Karpas-422 (cell line): ENCODE data around the gene ZNF487. TPM values are rescaled to one million over a fixed set of nuclear protein-coding genes. Genes with fewer than 3 reads are reported as not detected.
A peak's percentile ranks its signal among the peaks of the same experiment; 100 is the strongest.

Experiments
- DNase-seq: peaks from one replicate; pipeline ENCODE4 v3.0.0-alpha.2; 2015
- H2AFZ ChIP-seq: fragments of 200-600 bp; sonication (generic); 2 replicates; pipeline ENCODE4 v1.6.1; 2014; ENCODE audit warnings: antibody characterized with exemption, low read length, mixed read lengths
- H3K27ac ChIP-seq: fragments of 200-600 bp; sonication (generic); 2 replicates; pipeline ENCODE4 v1.5.1; 2014; ENCODE audit warnings: mild to moderate bottlenecking, low read length, moderate library complexity
- H3K27me3 ChIP-seq: fragments of 200-600 bp; sonication (generic); 2 replicates; pipeline ENCODE4 v1.6.1; 2014; ENCODE audit warnings: low read length, mixed read lengths
- H3K36me3 ChIP-seq: fragments of 200-600 bp; sonication (generic); 2 replicates; pipeline ENCODE4 v1.6.1; 2014; ENCODE audit warnings: low read length, mixed read lengths; ENCODE audit not compliant: insufficient read depth
- H3K4me1 ChIP-seq: fragments of 200-600 bp; sonication (generic); 2 replicates; pipeline ENCODE4 v1.6.1; 2014; ENCODE audit warnings: mild to moderate bottlenecking, low read length, mixed read lengths
- H3K4me2 ChIP-seq: fragments of 200-600 bp; sonication (generic); 2 replicates; pipeline ENCODE4 v1.6.1; 2014; ENCODE audit warnings: low read length, low read depth, mild to moderate bottlenecking; ENCODE audit not compliant: poor library complexity, severe bottlenecking
- H3K4me3 ChIP-seq: fragments of 200-600 bp; sonication (generic); 2 replicates; pipeline ENCODE4 v1.5.1; 2014; ENCODE audit warnings: mild to moderate bottlenecking, antibody characterized with exemption, low read length, mixed read lengths
- H3K79me2 ChIP-seq: fragments of 200-600 bp; sonication (generic); 2 replicates; pipeline ENCODE4 v1.6.1; 2014; ENCODE audit warnings: mild to moderate bottlenecking, low read length, mixed read lengths
- H3K9ac ChIP-seq: fragments of 200-600 bp; sonication (generic); 2 replicates; pipeline ENCODE4 v1.6.0; 2014; ENCODE audit warnings: low read length
- H3K9me2 ChIP-seq: fragments of 200-600 bp; sonication (generic), shearing (Covaris generic); replicated peaks from 2 replicates; pipeline ENCODE4 v1.6.0; 2014; ENCODE audit warnings: mild to moderate bottlenecking, low read length, moderate library complexity; ENCODE audit not compliant: insufficient read depth
- H3K9me3 ChIP-seq: fragments of 300-700, 200-600 bp; sonication (generic); 2 replicates; pipeline ENCODE4 v1.6.1; 2014; ENCODE audit warnings: low read length, mixed read lengths
- H4K20me1 ChIP-seq: fragments of 200-600 bp; sonication (generic); 2 replicates; pipeline ENCODE4 v1.6.1; 2014; ENCODE audit warnings: mild to moderate bottlenecking, antibody characterized with exemption, low read length, low read depth; ENCODE audit not compliant: insufficient read depth
- total RNA-seq: library from RNA; depleted of rRNA; stranded (reverse); fragments of >200 nt; shearing (Covaris generic); gene quantifications from 2 replicates; pipeline ENCODE4 v1.2.3, GENCODE V29; 2014; ENCODE audit warnings: low replicate concordance

ZNF487 gene
- total RNA-seq, 1 experiment from 2014 or later = 11.5 TPM

GRCh38 chr10:43393606-43394360 is 43.1 kb upstream of the ZNF487 start:
- Histone ChIP-seq H3K9me2 (no peaks in the 10 kb centered on the region), H3K4me1 (peaks cover 41% of the 10 kb centered on the region), H3K4me2 (no peak overlapping the region), H2AFZ (no peak overlapping the region), H3K27me3 (no peaks in the 10 kb centered on the region), H4K20me1 (peaks cover 70% of the 10 kb centered on the region), H3K27ac (peak overlapping the region; percentile 87), H3K79me2 (peaks cover 85% of the 10 kb centered on the region), H3K9me3 (no peaks in the 10 kb centered on the region), H3K4me3 (no peak overlapping the region), H3K36me3 (peaks cover 62% of the 10 kb centered on the region), H3K9ac (0 out of 2 replicates have a peak overlapping the region, but pooled peaks have one; percentile 93)
- no peak for DNase-seq

GRCh38 chr10:43394868-43395267 is 42.0 kb upstream of the ZNF487 start:
- Histone ChIP-seq H4K20me1 (peaks cover 69% of the 10 kb centered on the region), H3K9me3 (no peaks in the 10 kb centered on the region), H3K9ac (peak overlapping the region; percentile 93; the same call in 1 of the 2 replicates), H2AFZ (no peak overlapping the region), H3K4me3 (peak overlapping the region; percentile 90; the same call in 1 of the 2 replicates), H3K9me2 (no peaks in the 10 kb centered on the region), H3K27me3 (no peaks in the 10 kb centered on the region), H3K36me3 (peaks cover 56% of the 10 kb centered on the region), H3K27ac (peak overlapping the region; percentile 87), H3K4me2 (peak overlapping the region; percentile 80), H3K79me2 (peaks cover 89% of the 10 kb centered on the region), H3K4me1 (peaks cover 52% of the 10 kb centered on the region)
- no peak for DNase-seq

- H3K36me3 ChIP-seq = peaks cover 54% of the 10 kb centered on the region
- DNase-seq = no peak
- H3K27me3 ChIP-seq = no peaks in the 10 kb centered on the region
- H3K4me1 ChIP-seq = peaks cover 59% of the 10 kb centered on the region
- peaks cover 89% of the 10 kb centered on the region for H3K79me2 ChIP-seq
- peak overlapping the region; percentile 87 for H3K27ac ChIP-seq
- H2AFZ ChIP-seq = no peak overlapping the region
- peak overlapping the region; percentile 93 for H3K9ac ChIP-seq
- peak overlapping the region; percentile 80 for H3K4me2 ChIP-seq
- H3K4me3 ChIP-seq = peak overlapping the region; percentile 90
- no peaks in the 10 kb centered on the region for H3K9me2 ChIP-seq
- peaks cover 69% of the 10 kb centered on the region for H4K20me1 ChIP-seq
- H3K9me3 ChIP-seq = no peaks in the 10 kb centered on the region
Observed at GRCh38 chr10:43395571-43396060, 41.3 kb upstream of the ZNF487 start.

- no peaks in the 10 kb centered on the region for H3K9me2 ChIP-seq
- H3K27me3 ChIP-seq = no peaks in the 10 kb centered on the region
- peak overlapping the region; percentile 93 for H3K9ac ChIP-seq
- peaks cover 93% of the 10 kb centered on the region for H3K79me2 ChIP-seq
- peaks cover 67% of the 10 kb centered on the region for H4K20me1 ChIP-seq
- peaks cover 66% of the 10 kb centered on the region for H3K4me1 ChIP-seq
- peak overlapping the region; percentile 80 for H3K4me2 ChIP-seq
- H2AFZ ChIP-seq = no peak overlapping the region
- H3K4me3 ChIP-seq = peak overlapping the region; percentile 90
- H3K27ac ChIP-seq = peak overlapping the region; percentile 87
- H3K9me3 ChIP-seq = no peaks in the 10 kb centered on the region
- peak; percentile 91 for DNase-seq
- peaks cover 54% of the 10 kb centered on the region for H3K36me3 ChIP-seq
Observed at GRCh38 chr10:43396061-43396927, 40.6 kb upstream of the ZNF487 start.

GRCh38 chr10:43396928-43397624 is 39.8 kb upstream of the ZNF487 start:
- Histone ChIP-seq H3K79me2 (peaks cover 94% of the 10 kb centered on the region), H3K9me3 (no peaks in the 10 kb centered on the region), H3K27ac (peak overlapping the region; percentile 87), H3K9ac (peak overlapping the region; percentile 93), H3K9me2 (no peaks in the 10 kb centered on the region), H3K27me3 (no peaks in the 10 kb centered on the region), H3K4me1 (peaks cover 74% of the 10 kb centered on the region), H3K4me2 (peak overlapping the region; percentile 80), H3K36me3 (peaks cover 55% of the 10 kb centered on the region), H4K20me1 (peaks cover 69% of the 10 kb centered on the region), H3K4me3 (peak overlapping the region; percentile 90), H2AFZ (no peak overlapping the region)
- DNase-seq = peak; percentile 95

- H3K4me1 ChIP-seq = peaks cover 89% of the 10 kb centered on the region
- peaks cover 98% of the 10 kb centered on the region for H3K79me2 ChIP-seq
- peak overlapping the region; percentile 80 for H3K4me2 ChIP-seq
- DNase-seq = peak; percentile 60
- H3K27ac ChIP-seq = peak overlapping the region; percentile 87
- H4K20me1 ChIP-seq = peaks cover 71% of the 10 kb centered on the region
- peak overlapping the region; percentile 90 for H3K4me3 ChIP-seq
- H3K36me3 ChIP-seq = peaks cover 39% of the 10 kb centered on the region
- H2AFZ ChIP-seq = no peak overlapping the region
- no peaks in the 10 kb centered on the region for H3K9me2 ChIP-seq
- peak overlapping the region; percentile 93 for H3K9ac ChIP-seq
- no peaks in the 10 kb centered on the region for H3K9me3 ChIP-seq
- H3K27me3 ChIP-seq = no peaks in the 10 kb centered on the region
Observed at GRCh38 chr10:43398939-43399319, 38.0 kb upstream of the ZNF487 start.

GRCh38 chr10:43399320-43400310 is 37.3 kb upstream of the ZNF487 start:
- no peaks in the 10 kb centered on the region for H3K9me3 ChIP-seq
- H3K9ac ChIP-seq = peak overlapping the region; percentile 93
- H3K27me3 ChIP-seq = no peaks in the 10 kb centered on the region
- H3K4me1 ChIP-seq = peaks cover 89% of the 10 kb centered on the region
- peaks cover 72% of the 10 kb centered on the region for H4K20me1 ChIP-seq
- peaks cover 98% of the 10 kb centered on the region for H3K79me2 ChIP-seq
- H3K9me2 ChIP-seq = no peaks in the 10 kb centered on the region
- peak overlapping the region; percentile 31 for H3K27ac ChIP-seq
- H3K4me3 ChIP-seq = peak overlapping the region; percentile 90
- H3K4me2 ChIP-seq = peak overlapping the region; percentile 80
- no peak overlapping the region for H2AFZ ChIP-seq
- peaks cover 39% of the 10 kb centered on the region for H3K36me3 ChIP-seq
- no peak for DNase-seq
